ENCODE results near the gene SPNS2.

Gene SPNS2, protein sequence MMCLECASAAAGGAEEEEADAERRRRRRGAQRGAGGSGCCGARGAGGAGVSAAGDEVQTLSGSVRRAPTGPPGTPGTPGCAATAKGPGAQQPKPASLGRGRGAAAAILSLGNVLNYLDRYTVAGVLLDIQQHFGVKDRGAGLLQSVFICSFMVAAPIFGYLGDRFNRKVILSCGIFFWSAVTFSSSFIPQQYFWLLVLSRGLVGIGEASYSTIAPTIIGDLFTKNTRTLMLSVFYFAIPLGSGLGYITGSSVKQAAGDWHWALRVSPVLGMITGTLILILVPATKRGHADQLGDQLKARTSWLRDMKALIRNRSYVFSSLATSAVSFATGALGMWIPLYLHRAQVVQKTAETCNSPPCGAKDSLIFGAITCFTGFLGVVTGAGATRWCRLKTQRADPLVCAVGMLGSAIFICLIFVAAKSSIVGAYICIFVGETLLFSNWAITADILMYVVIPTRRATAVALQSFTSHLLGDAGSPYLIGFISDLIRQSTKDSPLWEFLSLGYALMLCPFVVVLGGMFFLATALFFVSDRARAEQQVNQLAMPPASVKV

DNA sequence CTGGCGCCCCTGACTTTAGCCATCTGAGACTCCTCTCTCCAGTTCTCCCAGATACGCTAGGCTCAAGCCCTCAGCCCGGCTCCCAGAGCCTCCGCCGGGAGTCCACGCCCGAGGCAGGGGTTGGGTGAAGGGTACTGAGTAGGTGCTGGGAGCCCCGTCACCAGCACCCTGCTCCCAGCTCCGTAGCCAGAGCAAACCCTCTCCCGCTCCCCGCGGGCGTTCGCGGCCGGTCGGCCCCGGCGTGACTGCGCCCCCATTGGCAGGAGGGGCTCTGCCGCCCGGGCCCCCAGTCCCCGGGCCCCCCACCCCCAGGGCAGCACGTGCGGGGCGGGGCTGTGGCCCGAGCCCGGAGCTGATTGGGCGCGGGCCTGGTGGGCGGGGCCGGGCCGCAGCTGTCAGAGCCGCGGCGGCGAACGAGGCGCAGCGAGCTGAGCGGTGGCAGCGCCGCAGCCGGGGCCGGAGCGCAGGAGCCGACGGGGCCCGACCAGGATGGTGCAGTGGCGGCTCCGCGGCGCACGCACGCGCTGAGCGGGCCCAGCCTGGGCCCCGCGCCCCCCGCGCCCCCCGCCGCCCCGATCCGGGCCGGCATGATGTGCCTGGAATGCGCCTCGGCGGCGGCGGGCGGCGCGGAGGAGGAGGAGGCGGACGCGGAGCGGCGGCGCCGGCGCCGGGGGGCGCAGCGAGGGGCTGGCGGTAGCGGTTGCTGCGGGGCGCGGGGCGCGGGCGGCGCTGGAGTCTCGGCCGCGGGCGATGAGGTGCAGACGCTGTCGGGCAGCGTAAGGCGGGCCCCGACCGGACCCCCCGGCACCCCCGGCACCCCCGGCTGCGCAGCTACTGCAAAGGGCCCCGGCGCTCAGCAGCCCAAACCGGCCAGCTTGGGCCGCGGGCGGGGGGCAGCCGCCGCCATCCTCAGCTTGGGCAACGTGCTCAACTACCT lies at the start of gene SPNS2:
Gene SPNS2, plus strand, starts transcription at position 421 of the 937 bp plus-strand sequence. Its CDS starts 167 bp downstream, at position 588.
- Mint-ChIP-seq H3K9me3 (no peaks in the 10 kb centered on the region), H3K4me3 (peak within 1 kb of the TSS; percentile 74), H3K27me3 (peaks cover 62% of the 10 kb centered on the region), H3K4me1 (ENCODE audit: low read depth) (peaks cover 16% of the 10 kb centered on the region), H3K27ac (peak within 1 kb of the TSS; percentile 25), H3K36me3 (ENCODE audit: low read depth) (no peaks in the 10 kb centered on the region)
- intact Hi-C loops (cut with micrococcal nuclease), result loop anchor here (10.0 kb wide), 1 partner anchor 64 kb away; the partner anchor contains the start of gene SPNS3

DNA sequence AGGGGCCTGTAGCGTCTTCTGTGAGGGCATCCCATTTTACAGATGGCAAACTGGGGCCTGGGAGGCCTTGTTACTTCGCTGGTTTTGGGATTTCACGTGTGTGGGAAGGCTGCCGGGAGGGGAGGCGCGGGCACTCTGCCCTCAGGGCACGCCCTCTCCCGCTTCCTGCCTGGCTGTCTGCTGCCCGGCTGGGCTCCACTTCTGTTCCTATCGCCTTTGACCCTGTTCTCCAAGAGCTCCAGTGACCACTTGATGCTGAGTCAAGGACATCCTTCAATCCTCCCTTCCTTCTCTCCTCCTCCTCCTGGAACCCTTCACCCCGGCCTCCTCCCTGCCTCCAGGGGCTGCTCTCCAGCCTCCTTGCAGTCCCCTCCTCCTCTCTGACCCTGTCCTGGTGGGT lies 48.9 kb upstream of the SPNS2 start:
- H3K4me3 Mint-ChIP-seq, result no peak overlapping the region
- intact Hi-C loops (cut with micrococcal nuclease), result no loop called here
- peaks cover 52% of the 10 kb centered on the region for H3K4me1 Mint-ChIP-seq (ENCODE audit: low read depth)
- peaks cover 3% of the 10 kb centered on the region for H3K27me3 Mint-ChIP-seq
- no peaks in the 10 kb centered on the region for H3K36me3 Mint-ChIP-seq (ENCODE audit: low read depth)
- H3K27ac Mint-ChIP-seq, result peak overlapping the region; percentile 4
- H3K9me3 Mint-ChIP-seq, result no peaks in the 10 kb centered on the region

DNA sequence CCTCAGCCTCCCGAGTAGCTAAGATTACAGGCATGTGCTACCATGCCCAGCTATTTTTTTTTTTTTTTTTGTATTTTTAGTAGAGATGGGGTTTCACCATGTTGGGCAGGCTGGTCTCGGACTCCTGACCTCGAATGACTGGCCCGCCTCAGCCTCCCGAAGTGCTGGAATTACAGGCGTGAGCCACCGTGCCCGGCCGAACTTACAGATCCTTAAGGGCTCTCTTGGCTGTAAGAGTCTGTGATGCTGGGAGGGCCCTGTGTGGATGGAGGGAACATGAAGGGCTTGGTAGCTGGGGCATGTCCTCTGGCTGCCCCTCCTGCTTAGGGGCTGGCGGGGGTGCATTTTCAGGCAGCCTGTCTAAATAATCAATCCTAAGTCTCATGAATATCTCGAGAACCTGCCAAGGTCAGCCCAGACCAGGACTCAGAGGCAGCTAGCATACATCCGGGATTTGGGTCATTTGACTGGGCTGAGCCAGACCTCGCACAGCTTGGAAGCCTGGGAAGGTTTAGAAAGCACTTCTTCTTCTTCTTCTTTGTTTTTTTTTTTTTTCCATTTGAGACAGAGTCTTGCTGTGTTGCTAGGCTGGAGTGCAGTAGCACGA lies 47.9 kb upstream of the SPNS2 start:
- peaks cover 44% of the 10 kb centered on the region for H3K4me1 Mint-ChIP-seq (ENCODE audit: low read depth)
- no peaks in the 10 kb centered on the region for H3K9me3 Mint-ChIP-seq
- no peaks in the 10 kb centered on the region for H3K36me3 Mint-ChIP-seq (ENCODE audit: low read depth)
- H3K27ac Mint-ChIP-seq, result no peak overlapping the region
- intact Hi-C loops (cut with micrococcal nuclease), result no loop called here
- peaks cover 3% of the 10 kb centered on the region for H3K27me3 Mint-ChIP-seq
- no peak overlapping the region for H3K4me3 Mint-ChIP-seq

DNA sequence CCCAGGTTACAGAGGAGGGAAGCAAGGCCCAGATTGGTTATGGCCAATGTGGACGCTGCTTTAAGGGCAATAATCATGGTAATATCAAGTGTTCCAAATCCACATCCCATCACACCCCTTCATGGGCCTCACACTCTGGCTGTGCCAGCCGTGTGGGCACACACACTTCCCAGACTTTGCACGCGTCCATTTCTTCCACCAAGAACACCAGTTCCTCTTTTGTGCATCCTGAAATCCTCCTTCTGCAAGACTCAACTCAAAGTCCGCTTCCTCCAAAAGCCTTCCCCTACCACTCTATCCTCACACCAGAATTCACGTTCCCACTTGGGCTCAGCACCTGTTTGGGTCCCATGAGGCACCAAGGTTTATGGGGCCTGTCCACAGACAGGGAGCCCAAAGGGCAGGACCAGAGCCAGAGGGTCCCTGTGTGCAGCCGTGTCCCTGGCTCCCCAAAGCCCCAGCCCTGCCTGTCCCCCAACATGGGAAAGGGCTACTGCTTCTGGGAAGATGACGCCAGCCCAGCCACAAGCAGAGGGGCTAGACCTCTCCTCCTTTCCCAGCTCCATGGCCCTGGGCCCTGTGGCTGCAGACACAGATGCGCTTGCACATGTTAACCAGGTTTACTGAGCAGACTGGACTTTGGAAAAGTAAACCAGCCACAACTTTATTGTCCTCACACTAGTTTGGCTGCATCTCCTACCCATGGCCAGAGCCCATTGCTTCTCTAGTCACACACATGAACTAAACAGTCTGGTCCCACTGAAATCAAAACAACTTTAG lies 44.7 kb upstream of the SPNS2 start:
- Mint-ChIP-seq H3K4me1 (ENCODE audit: low read depth) (peaks cover 32% of the 10 kb centered on the region), H3K36me3 (ENCODE audit: low read depth) (no peaks in the 10 kb centered on the region), H3K27ac (no peak overlapping the region), H3K9me3 (no peaks in the 10 kb centered on the region), H3K27me3 (no peaks in the 10 kb centered on the region), H3K4me3 (no peak overlapping the region)
- intact Hi-C loops (cut with micrococcal nuclease), result no loop called here

DNA sequence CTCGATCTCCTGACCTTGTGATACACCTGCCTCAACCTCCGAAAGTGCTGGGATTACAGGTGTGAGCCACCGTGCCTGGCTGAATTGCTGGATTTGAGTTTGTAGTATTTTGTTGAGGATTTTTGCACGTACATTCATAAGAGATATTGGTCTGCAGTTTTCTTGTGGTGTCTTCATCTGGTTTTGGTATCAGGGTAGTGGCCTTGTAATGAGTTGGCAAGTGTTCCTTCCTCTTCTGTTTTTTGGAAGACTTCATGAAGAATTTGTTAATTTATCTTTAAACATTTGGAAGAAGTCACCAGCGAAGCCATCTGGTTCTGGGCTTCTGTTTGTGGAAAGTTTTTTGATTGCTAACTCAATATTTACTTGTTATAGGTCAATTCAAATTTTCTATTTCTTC lies 38.0 kb upstream of the SPNS2 start:
- Mint-ChIP-seq H3K27ac (no peak overlapping the region), H3K27me3 (no peaks in the 10 kb centered on the region), H3K9me3 (peaks cover 19% of the 10 kb centered on the region), H3K36me3 (ENCODE audit: low read depth) (peaks cover 15% of the 10 kb centered on the region), H3K4me1 (ENCODE audit: low read depth) (peaks cover 5% of the 10 kb centered on the region), H3K4me3 (no peak overlapping the region)
- intact Hi-C loops (cut with micrococcal nuclease), result no loop called here

DNA sequence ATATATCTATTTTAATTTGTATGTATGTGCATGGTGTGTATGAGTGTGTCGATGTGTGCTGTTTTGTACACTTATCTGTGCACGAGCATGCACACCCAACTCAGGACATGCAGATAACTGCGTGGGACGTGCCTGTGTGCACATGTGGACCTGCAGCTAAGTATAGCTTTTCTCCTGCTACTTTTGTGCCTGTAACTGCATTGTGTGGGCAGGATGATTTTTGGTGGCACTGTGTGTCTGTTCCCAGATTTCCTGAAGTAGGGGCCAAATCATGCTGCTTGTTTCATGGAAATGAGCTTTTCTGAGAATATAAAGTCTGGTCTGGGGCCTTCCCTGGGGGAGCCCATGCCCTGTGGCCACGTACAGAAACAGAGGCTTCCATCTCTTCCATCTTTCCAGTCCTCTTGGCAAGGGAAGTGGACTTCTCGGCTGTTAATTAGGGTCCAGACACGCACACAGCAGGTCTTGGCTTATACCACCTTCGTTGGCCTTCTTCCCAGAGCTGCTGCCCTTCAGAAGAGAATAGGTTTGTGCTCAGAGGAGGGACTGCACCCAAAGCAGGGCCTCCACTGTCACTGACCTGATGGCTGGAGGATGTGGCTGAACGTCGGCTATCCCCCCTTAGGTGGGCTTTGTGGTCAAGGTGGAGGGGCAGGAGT lies 34.7 kb upstream of the SPNS2 start:
- H3K4me1 Mint-ChIP-seq (ENCODE audit: low read depth), result peaks cover 13% of the 10 kb centered on the region
- H3K27me3 Mint-ChIP-seq, result no peaks in the 10 kb centered on the region
- intact Hi-C loops (cut with micrococcal nuclease), result no loop called here
- peaks cover 15% of the 10 kb centered on the region for H3K36me3 Mint-ChIP-seq (ENCODE audit: low read depth)
- peaks cover 19% of the 10 kb centered on the region for H3K9me3 Mint-ChIP-seq
- no peak overlapping the region for H3K27ac Mint-ChIP-seq
- no peak overlapping the region for H3K4me3 Mint-ChIP-seq

DNA sequence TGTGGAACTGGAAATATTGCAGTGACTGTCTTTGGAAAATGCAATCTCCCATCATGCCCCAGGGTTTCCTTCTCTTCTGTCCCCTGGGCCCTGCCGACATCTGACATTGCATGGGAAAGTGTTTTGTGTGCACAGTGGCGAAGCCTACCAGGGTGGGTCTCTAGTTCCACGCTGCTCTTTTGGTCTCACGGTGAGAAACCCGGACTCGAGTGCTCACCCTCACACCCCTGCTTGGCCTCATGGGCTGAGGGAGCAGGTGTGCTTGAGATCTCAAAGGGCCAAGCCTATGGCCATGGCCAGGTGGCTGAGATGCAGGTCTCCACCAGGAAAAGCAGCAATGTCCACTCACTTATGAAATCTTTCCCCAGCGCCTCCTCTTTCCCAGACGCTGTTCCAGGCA lies 32.9 kb upstream of the SPNS2 start:
- intact Hi-C loops (cut with micrococcal nuclease), result no loop called here
- H3K9me3 Mint-ChIP-seq, result peaks cover 9% of the 10 kb centered on the region
- no peak overlapping the region for H3K27ac Mint-ChIP-seq
- H3K36me3 Mint-ChIP-seq (ENCODE audit: low read depth), result peaks cover 7% of the 10 kb centered on the region
- peaks cover 13% of the 10 kb centered on the region for H3K4me1 Mint-ChIP-seq (ENCODE audit: low read depth)
- H3K4me3 Mint-ChIP-seq, result no peak overlapping the region
- H3K27me3 Mint-ChIP-seq, result no peaks in the 10 kb centered on the region

DNA sequence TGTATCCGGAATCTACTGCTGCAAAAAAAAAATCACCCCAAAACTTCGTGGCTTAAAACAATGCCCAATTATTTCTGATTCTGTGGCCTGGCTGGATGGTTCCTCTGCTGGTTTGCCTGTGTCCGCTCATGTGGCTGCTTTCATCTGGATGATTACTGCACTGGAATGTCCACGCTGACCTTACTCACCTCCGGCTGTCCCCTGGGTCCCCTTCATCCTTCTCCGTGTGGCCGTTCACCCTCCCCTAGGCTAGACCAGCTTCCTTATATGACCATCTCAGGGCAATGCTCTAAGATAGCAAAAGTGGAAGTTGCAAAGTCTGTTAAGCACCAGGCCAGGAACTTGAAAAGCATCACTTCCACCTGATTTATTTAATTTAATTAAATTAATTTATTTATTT lies 31.4 kb upstream of the SPNS2 start:
- Mint-ChIP-seq H3K27me3 (no peaks in the 10 kb centered on the region), H3K27ac (no peak overlapping the region), H3K4me3 (no peak overlapping the region), H3K4me1 (ENCODE audit: low read depth) (peaks cover 8% of the 10 kb centered on the region), H3K9me3 (no peaks in the 10 kb centered on the region), H3K36me3 (ENCODE audit: low read depth) (no peaks in the 10 kb centered on the region)
- intact Hi-C loops (cut with micrococcal nuclease), result no loop called here

DNA sequence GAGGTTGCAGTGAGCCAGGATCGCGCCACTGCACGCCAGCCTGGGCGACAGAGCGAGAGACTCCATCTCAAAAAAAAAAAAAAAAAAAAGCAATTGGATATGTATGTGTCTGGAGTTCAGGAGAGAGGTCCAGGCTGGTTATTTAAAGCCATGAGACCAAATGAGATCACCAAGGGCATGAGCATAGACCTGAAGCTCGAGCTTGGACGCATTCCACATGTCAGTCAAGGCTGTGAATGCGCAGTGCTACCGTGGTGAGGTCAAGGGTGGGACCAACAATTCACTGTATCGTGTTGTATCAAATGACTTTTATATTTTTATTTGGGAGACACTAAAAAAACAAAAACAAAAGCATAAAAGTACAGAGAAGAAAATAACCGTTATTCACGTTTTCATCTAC lies 29.1 kb upstream of the SPNS2 start:
- Mint-ChIP-seq H3K4me3 (no peak overlapping the region), H3K9me3 (no peaks in the 10 kb centered on the region), H3K36me3 (ENCODE audit: low read depth) (no peaks in the 10 kb centered on the region), H3K27me3 (no peaks in the 10 kb centered on the region), H3K27ac (no peak overlapping the region), H3K4me1 (ENCODE audit: low read depth) (peaks cover 8% of the 10 kb centered on the region)
- intact Hi-C loops (cut with micrococcal nuclease), result no loop called here

DNA sequence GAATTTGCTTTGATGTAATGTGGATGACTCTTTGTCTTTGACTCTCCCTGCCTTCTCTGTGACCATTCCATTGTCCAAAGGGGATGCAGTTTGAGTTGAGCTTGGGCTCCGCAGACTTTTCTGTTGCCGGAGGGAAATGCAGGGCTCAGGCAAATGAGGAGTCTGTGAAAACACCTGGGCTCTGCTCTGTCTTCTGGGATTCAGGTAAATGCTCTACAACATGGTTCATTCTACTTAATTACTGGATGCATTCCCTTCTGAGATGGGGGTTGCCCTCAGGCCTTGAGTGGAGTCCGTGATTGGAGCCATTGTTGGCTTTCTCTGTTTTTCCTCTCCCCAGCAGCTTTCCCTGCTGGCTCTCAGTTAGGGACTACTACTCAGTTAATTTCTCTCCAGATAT lies 26.4 kb upstream of the SPNS2 start:
- no peaks in the 10 kb centered on the region for H3K27me3 Mint-ChIP-seq
- intact Hi-C loops (cut with micrococcal nuclease), result no loop called here
- no peak overlapping the region for H3K27ac Mint-ChIP-seq
- H3K4me1 Mint-ChIP-seq (ENCODE audit: low read depth), result peaks cover 2% of the 10 kb centered on the region
- no peaks in the 10 kb centered on the region for H3K36me3 Mint-ChIP-seq (ENCODE audit: low read depth)
- H3K9me3 Mint-ChIP-seq, result no peaks in the 10 kb centered on the region
- H3K4me3 Mint-ChIP-seq, result no peak overlapping the region

DNA sequence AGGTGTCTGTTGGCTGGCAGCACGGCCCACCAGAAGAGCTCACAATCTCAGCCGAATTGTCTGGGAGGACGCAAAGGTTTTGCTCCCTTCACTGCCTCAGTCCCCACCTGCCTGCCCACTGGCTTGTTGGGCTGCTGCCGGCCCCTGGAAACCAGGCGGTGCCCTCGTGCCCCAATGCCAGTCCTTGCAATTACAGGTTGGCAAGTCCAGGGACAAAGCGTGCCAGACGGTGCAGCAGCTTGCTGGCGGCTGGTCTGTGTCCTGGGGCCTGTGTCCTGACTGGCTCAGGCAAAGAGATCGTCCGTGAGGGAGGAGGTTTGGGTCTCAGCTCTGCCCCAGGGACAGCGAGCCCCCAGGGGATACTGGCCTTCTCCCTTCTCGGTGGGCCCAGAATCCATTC lies 24.6 kb upstream of the SPNS2 start:
- no peaks in the 10 kb centered on the region for H3K4me1 Mint-ChIP-seq (ENCODE audit: low read depth)
- no peak overlapping the region for H3K4me3 Mint-ChIP-seq
- no peaks in the 10 kb centered on the region for H3K36me3 Mint-ChIP-seq (ENCODE audit: low read depth)
- intact Hi-C loops (cut with micrococcal nuclease), result no loop called here
- no peaks in the 10 kb centered on the region for H3K9me3 Mint-ChIP-seq
- H3K27ac Mint-ChIP-seq, result no peak overlapping the region
- H3K27me3 Mint-ChIP-seq, result no peaks in the 10 kb centered on the region

DNA sequence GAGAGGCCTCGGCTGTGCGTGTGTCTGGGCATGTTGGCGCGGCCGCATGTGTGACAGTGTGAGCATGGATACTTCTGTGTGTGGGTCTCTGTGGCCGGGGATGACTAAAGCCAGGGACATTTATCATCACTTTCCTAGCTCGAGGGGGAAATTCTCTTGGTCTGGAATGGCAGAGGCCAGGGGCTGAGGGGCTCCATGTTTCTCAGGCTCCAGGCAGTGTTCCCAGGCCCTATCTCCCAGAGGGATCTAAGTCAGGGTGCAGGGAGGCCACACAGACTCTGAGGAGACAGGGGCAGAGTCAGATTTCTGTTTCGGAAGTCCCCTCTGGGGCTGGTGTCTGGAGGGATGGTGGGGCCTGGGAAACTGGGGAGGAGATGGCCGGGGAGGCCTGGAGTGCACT lies 23.7 kb upstream of the SPNS2 start:
- no peaks in the 10 kb centered on the region for H3K9me3 Mint-ChIP-seq
- intact Hi-C loops (cut with micrococcal nuclease), result no loop called here
- no peak overlapping the region for H3K27ac Mint-ChIP-seq
- H3K4me3 Mint-ChIP-seq, result no peak overlapping the region
- no peaks in the 10 kb centered on the region for H3K36me3 Mint-ChIP-seq (ENCODE audit: low read depth)
- no peaks in the 10 kb centered on the region for H3K4me1 Mint-ChIP-seq (ENCODE audit: low read depth)
- H3K27me3 Mint-ChIP-seq, result no peaks in the 10 kb centered on the region

DNA sequence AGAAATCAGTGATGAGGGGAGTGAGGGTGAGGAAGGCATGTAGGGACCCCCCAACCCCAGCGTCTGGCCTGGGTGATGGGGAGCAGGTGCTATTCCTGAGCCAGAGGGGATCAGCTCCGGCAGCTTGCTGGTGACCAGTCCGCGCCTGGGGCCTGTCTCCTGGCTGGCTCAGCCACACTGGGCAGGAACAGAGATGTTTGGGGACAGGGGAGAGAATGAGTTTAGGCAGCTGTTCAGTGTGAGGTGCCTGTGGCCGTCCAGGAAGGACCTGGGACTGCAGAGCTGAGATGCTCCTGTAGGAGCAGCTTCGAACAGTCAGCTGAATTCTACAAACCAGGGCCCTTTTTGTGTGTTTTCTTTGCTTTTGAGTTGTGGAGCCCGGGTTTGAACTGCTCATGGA lies 23.2 kb upstream of the SPNS2 start:
- H3K27ac Mint-ChIP-seq, result no peak overlapping the region

More for the DNA sequence above, 23.2 kb upstream of the SPNS2 start:
- Mint-ChIP-seq H3K36me3 (ENCODE audit: low read depth) (no peaks in the 10 kb centered on the region), H3K27me3 (no peaks in the 10 kb centered on the region), H3K4me1 (ENCODE audit: low read depth) (peaks cover 4% of the 10 kb centered on the region), H3K9me3 (no peaks in the 10 kb centered on the region), H3K4me3 (no peak overlapping the region)
- intact Hi-C loops (cut with micrococcal nuclease), result no loop called here
